Retinal pigment epithelial cell (primary cell): ENCODE data around the gene ALDOA.
A peak's percentile ranks its signal among the peaks of the same experiment; 100 is the strongest.

Source experiments
- DNase-seq: peaks from one replicate; pipeline ENCODE4 v3.0.0-alpha.2; 2010; ENCODE audit warnings: low read depth
- H3K4me3 ChIP-seq: 2 replicates; pipeline ENCODE4 v1.5.1; 2011; ENCODE audit warnings: mild to moderate bottlenecking, low read length, control low read depth, moderate library complexity
- TF ChIP-seq, protein P1 (sequence below): conservative IDR thresholded peaks from 2 replicates; pipeline ENCODE4 v1.5.1; 2011; ENCODE audit warnings: low read depth, low read length, control low read depth, inconsistent platforms

Gene ALDOA

DNA sequence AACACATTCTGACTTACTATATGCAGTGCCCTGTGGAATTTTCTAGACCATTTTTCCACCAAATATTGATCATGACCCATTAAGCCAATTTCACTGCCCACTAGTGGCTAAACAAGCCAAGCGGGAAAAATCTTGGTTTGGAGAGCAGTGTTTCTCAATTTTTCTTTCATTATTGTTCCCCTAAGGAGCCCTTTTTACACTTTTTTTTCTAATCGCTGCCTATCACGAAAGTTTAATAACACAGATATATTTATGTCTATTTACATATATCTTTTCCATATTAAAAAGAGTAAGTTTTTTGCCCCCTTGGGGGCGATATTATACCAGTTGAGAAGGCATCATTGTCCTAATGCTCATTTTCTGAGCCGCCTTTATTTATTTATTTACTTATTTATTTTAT is 23.7 kb upstream of the ALDOA start:
- DNase-seq = no peak
- H3K4me3 ChIP-seq = no peak overlapping the region
- TF ChIP-seq, protein P1, sequence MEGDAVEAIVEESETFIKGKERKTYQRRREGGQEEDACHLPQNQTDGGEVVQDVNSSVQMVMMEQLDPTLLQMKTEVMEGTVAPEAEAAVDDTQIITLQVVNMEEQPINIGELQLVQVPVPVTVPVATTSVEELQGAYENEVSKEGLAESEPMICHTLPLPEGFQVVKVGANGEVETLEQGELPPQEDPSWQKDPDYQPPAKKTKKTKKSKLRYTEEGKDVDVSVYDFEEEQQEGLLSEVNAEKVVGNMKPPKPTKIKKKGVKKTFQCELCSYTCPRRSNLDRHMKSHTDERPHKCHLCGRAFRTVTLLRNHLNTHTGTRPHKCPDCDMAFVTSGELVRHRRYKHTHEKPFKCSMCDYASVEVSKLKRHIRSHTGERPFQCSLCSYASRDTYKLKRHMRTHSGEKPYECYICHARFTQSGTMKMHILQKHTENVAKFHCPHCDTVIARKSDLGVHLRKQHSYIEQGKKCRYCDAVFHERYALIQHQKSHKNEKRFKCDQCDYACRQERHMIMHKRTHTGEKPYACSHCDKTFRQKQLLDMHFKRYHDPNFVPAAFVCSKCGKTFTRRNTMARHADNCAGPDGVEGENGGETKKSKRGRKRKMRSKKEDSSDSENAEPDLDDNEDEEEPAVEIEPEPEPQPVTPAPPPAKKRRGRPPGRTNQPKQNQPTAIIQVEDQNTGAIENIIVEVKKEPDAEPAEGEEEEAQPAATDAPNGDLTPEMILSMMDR = peak; percentile 33

DNA sequence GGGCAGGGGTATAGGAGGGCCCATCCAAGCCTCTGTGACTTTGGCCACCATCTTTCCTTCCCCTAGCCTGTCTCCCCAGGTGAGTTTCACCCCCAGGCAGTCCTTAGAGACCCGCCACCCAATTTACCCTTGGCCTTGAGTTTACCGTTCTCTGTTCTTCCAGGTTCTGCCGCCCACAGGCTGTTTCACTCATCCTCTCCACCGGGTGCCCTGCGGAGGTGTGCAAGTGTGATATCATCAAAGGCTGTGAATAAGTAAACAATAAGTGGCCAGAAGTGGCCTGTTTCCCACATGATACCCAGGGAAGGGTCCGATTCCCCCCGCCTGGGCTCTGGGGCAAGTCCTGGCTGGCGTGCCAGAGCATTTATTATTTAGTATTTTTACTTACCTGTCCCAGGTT is 19.4 kb upstream of the ALDOA start:
- TF ChIP-seq, protein P1 = no peak
- no peak overlapping the region for H3K4me3 ChIP-seq
- DNase-seq = no peak

GRCh38 chr16:30046588-30046987 is 19.0 kb upstream of the ALDOA start:
- no peak for DNase-seq
- TF ChIP-seq, protein P1 = no peak
- no peak overlapping the region for H3K4me3 ChIP-seq

- DNase-seq = no peak
- TF ChIP-seq, protein P1 = no peak
- no peak overlapping the region for H3K4me3 ChIP-seq
These were observed 15.7 kb upstream of the ALDOA start for GRCh38 chr16:30049871-30050270.

DNA sequence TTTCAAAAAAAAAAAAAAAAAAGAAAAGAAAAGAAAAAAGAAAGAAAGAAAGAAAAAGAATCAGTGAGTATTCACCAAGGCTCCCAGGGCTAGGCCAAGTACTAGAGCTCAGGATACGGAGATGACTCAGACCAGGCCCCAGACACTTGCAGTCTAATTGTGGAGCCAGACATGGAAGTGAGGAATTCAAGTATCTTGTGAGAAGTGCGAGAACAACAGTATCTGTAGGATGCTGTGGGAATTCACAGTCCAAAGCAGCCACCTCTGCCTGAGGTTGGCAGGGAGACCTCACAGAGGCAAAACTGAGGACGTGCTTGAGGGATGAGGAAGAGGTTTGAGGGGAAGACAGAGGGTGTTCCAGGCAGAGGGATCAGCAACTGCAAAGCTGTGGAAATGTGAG is 14.0 kb upstream of the ALDOA start:
- TF ChIP-seq, protein P1 = no peak
- no peak overlapping the region for H3K4me3 ChIP-seq
- DNase-seq = no peak

DNA sequence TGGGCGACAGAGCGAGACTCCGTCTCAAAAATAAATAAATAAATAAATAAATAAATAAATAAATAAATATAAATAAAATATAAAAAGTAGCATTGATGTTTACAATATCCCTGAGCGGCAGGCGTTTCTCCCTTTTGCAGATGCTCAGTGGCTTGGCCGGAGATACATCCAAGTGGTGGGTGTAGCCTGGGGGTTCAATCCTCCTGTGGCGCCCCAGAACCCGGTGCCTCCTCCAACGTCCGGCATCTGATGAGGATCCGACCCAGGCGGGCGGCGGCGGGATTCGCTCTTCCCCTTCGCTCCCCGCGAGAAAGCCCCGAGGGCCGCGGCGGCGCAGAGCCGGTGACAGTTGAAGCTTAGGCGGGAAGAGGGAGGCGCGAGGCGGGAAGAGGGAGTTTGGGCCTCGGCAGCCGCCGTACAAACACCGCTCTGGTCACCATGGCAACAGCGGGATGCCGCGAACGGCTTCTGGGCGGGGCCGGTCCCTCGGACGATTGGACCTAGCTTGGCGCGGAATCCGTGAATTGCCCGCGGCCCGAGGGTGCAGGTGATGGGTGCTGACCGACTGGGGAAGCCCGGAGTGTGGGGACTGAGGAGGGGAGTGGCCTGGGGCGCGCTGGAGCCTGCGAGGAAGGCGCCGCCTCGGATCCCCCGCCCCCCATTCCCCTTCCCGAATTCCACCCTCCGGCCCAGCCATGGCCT is 12.7 kb upstream of the ALDOA start:
- TF ChIP-seq, protein P1 = no peak
- no peak for DNase-seq
- H3K4me3 ChIP-seq = peak overlapping the region; percentile 66

DNA sequence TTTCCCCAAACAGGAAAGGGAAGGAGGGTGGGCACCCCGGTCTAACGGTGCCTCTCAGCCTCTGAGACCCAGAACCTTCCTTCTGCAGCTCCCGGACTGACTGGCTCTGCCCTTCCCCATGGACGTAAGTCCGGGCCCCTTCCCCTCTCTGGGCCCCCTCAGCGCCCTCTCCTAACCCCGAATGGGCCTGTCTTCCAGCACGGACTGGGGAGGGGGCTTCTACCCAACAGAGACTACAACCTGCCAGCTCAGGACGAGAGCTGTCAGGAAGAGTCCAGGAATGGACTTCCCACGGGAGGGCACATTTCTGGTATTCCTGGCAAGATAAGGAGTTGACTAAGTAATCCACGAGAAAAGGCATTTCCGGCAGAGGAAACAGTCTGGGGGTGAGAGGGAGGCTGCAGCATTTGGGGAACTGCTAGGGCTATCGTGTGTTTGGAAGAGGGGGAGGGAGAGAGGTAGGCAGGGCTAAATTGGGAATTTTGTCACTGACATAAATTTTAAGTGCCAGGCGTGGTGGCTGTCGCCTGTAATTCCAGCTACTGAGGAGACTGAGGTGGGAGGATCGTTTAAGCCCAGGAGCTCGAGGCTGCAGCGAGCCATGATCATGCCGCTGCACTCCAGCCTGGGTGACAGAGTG is 12.1 kb upstream of the ALDOA start:
- DNase-seq = no peak
- TF ChIP-seq, protein P1 = no peak
- peak overlapping the region; percentile 66 for H3K4me3 ChIP-seq
